H1 (cell line): ENCODE results near the gene HELQ. TPM values are rescaled to one million over a fixed set of nuclear protein-coding genes. Genes with fewer than 3 reads are reported as not detected.

ENCODE experiments used
- CTCF ChIA-PET: fragments of 300-600 bp; sonication (Branson Sonifier 250); formaldehyde crosslinking; loops from one replicate; lab custom pipeline; 2021; ENCODE audit not compliant: partially characterized antibody; lab: Charles Lee
- POLR2A ChIA-PET: fragments of 300-600 bp; sonication (Branson Sonifier 250); formaldehyde crosslinking; loops from one replicate; lab custom pipeline; 2021; ENCODE audit warnings: inconsistent platforms; ENCODE audit not compliant: partially characterized antibody; lab: Charles Lee
- DNase-seq, 2 experiments: peaks; one replicate each; pipeline versions ENCODE4 v3.0.0 to v3.0.0-alpha.2; 2010 to 2022; ENCODE audit warnings: low spot score in 2 of 2, low read depth in 1 of 2, mixed read lengths in 1 of 2
- FAIRE-seq: peaks from 2 replicates; lab custom pipeline; 2011; peaks lifted over from hg19 to GRCh38; lab: Jason Lieb, UNC
- H2AFZ ChIP-seq: 2 replicates; pipeline ENCODE4 v1.8.1; 2012; ENCODE audit warnings: low read length, inconsistent platforms
- H2AK5ac ChIP-seq: 2 replicates; pipeline ENCODE4 v1.6.1; 2013; ENCODE audit warnings: low read depth, low read length
- H2BK120ac ChIP-seq: replicated peaks from 2 replicates; pipeline ENCODE3; 2013; ENCODE audit warnings: low read depth, low read length, inconsistent platforms
- H2BK12ac ChIP-seq: 2 replicates; pipeline ENCODE4 v1.6.1; 2013; ENCODE audit warnings: low read depth, low read length
- H2BK15ac ChIP-seq: 2 replicates; pipeline ENCODE4 v1.6.1; 2013; ENCODE audit warnings: low read length
- H2BK20ac ChIP-seq: 2 replicates; pipeline ENCODE4 v1.6.1; 2013; ENCODE audit warnings: low read length
- H2BK5ac ChIP-seq: 2 replicates; pipeline ENCODE4 v1.6.1; 2013; ENCODE audit warnings: low read depth, low read length
- H3K14ac ChIP-seq: 2 replicates; pipeline ENCODE4 v1.6.1; 2013; ENCODE audit warnings: inconsistent platforms; ENCODE audit not compliant: insufficient read length
- H3K18ac ChIP-seq: 2 replicates; pipeline ENCODE4 v1.6.1; 2013; ENCODE audit warnings: low read length; ENCODE audit errors: extremely low read depth
- H3K23ac ChIP-seq: 2 replicates; pipeline ENCODE4 v1.6.1; 2013; ENCODE audit warnings: inconsistent platforms; ENCODE audit not compliant: insufficient read length
- H3K23me2 ChIP-seq: 2 replicates; pipeline ENCODE4 v1.6.1; 2013; ENCODE audit warnings: low read depth, low read length
- H3K27ac ChIP-seq: 2 replicates; pipeline ENCODE4 v1.6.1; 2011; ENCODE audit warnings: low read depth, low read length, inconsistent platforms
- H3K27me3 ChIP-seq, 4 experiments: replicated peaks in 1 of 4; 1 replicate in 1 of 4; 2 replicates in 3 of 4; pipeline versions ENCODE4 v1.6.1 to v1.8.1; 2011 to 2013; ENCODE audit warnings: low read length in 3 of 4, mild to moderate bottlenecking in 3 of 4, inconsistent platforms in 2 of 4, mixed read lengths in 2 of 4, moderate library complexity in 1 of 4; ENCODE audit not compliant: control insufficient read depth in 3 of 4, insufficient read depth in 3 of 4; ENCODE audit errors: extremely low read depth in 1 of 4
- H3K36me3 ChIP-seq, 4 experiments: 2 replicates each; pipeline versions ENCODE4 v1.6.1 to v1.8.1; 2011 to 2013; ENCODE audit warnings: mild to moderate bottlenecking in 4 of 4, low read length in 3 of 4, moderate library complexity in 2 of 4, control low read depth in 1 of 4, inconsistent platforms in 1 of 4; ENCODE audit not compliant: insufficient read depth in 4 of 4, control insufficient read depth in 2 of 4
- H3K4ac ChIP-seq: replicated peaks from 2 replicates; pipeline ENCODE3; 2013; ENCODE audit warnings: low read length, low read depth, mixed read lengths, inconsistent platforms; ENCODE audit not compliant: insufficient read length
- H3K4me1 ChIP-seq, 4 experiments: replicated peaks in 1 of 4; 1 replicate in 1 of 4; 2 replicates in 3 of 4; pipeline versions ENCODE4 v1.6.1 to v1.8.1; 2011 to 2013; ENCODE audit warnings: low read length in 3 of 4, inconsistent platforms in 2 of 4, mixed read lengths in 1 of 4; ENCODE audit not compliant: insufficient read depth in 4 of 4, control insufficient read depth in 3 of 4
- H3K4me2 ChIP-seq, 2 experiments: 2 replicates each; pipeline versions ENCODE4 v1.6.1 to v1.8.1; 2011 to 2013; ENCODE audit warnings: low read depth in 2 of 2, low read length in 2 of 2, control low read depth in 1 of 2, inconsistent platforms in 1 of 2, mild to moderate bottlenecking in 1 of 2; ENCODE audit not compliant: insufficient read depth in 1 of 2
- H3K4me3 ChIP-seq, 4 experiments: fragments of 200-600, 300-600 bp in 1 of 4; sonication (generic), shearing (Covaris generic), sonication (Bioruptor Twin) in 1 of 4; 2 replicates each; pipeline versions ENCODE4 v1.5.1 to v1.8.1; 2011 to 2016; ENCODE audit warnings: low read length in 4 of 4, low read depth in 3 of 4, control low read depth in 2 of 4, inconsistent platforms in 2 of 4, mild to moderate bottlenecking in 2 of 4, mixed read lengths in 1 of 4, moderate library complexity in 1 of 4; ENCODE audit not compliant: insufficient read depth in 2 of 4; ENCODE audit errors: extremely low read depth in 1 of 4
- H3K56ac ChIP-seq: replicated peaks from 2 replicates; pipeline ENCODE3; 2013; ENCODE audit warnings: low read depth, mild to moderate bottlenecking, mixed read lengths, low read length, inconsistent platforms; ENCODE audit not compliant: insufficient read length
- H3K79me1 ChIP-seq: 2 replicates; pipeline ENCODE4 v1.6.1; 2013; ENCODE audit warnings: low read depth, low read length, control low read depth
- H3K79me2 ChIP-seq, 2 experiments: 2 replicates each; pipeline versions ENCODE4 v1.6.1 to v1.8.1; 2012 to 2013; ENCODE audit warnings: low read length in 2 of 2, mild to moderate bottlenecking in 2 of 2, inconsistent platforms in 1 of 2; ENCODE audit not compliant: insufficient read depth in 2 of 2, control insufficient read depth in 1 of 2
- H3K9ac ChIP-seq, 4 experiments: replicated peaks in 1 of 4; 1 replicate in 1 of 4; 2 replicates in 3 of 4; pipeline versions ENCODE4 v1.6.1 to v1.8.1; 2011 to 2013; ENCODE audit warnings: low read depth in 3 of 4, low read length in 3 of 4, control low read depth in 2 of 4, mild to moderate bottlenecking in 2 of 4, moderate library complexity in 2 of 4, inconsistent platforms in 1 of 4; ENCODE audit errors: extremely low read depth in 1 of 4
- H3K9me3 ChIP-seq, 2 experiments: 2 replicates each; pipeline versions ENCODE4 v1.6.1 to v1.8.1; 2012 to 2013; ENCODE audit warnings: mild to moderate bottlenecking in 2 of 2, moderate library complexity in 2 of 2, control low read depth in 1 of 2, inconsistent platforms in 1 of 2, low read depth in 1 of 2, low read length in 1 of 2, mixed read lengths in 1 of 2; ENCODE audit not compliant: insufficient read depth in 2 of 2
- H4K20me1 ChIP-seq, 2 experiments: replicated peaks in 1 of 2; 2 replicates each; pipeline versions ENCODE3 to v1.8.1; 2011 to 2013; ENCODE audit warnings: inconsistent platforms in 2 of 2, low read length in 2 of 2, mild to moderate bottlenecking in 1 of 2; ENCODE audit not compliant: insufficient read depth in 2 of 2, control insufficient read depth in 1 of 2
- H4K5ac ChIP-seq: 2 replicates; pipeline ENCODE4 v1.6.1; 2013; ENCODE audit warnings: low read length, low read depth, mixed read lengths, inconsistent platforms; ENCODE audit not compliant: insufficient read length
- H4K8ac ChIP-seq: 2 replicates; pipeline ENCODE4 v1.8.0; 2013; ENCODE audit warnings: mild to moderate bottlenecking, moderate library complexity, low read length, inconsistent platforms; ENCODE audit not compliant: insufficient read depth; ENCODE audit errors: extremely low read depth
- H4K91ac ChIP-seq: replicated peaks from 2 replicates; pipeline ENCODE3; 2013; ENCODE audit warnings: low read length, mixed read lengths, inconsistent platforms; ENCODE audit not compliant: insufficient read length
- ASH2L ChIP-seq: fragments of 200-600, 300-600 bp; sonication (generic); IDR thresholded peaks from one replicate; pipeline ENCODE4 v1.7.1; 2017; ENCODE audit warnings: low read length
- BCL11A ChIP-seq, 2 experiments: IDR thresholded peaks; one replicate each; pipeline ENCODE4 v1.6.1; 2011; ENCODE audit warnings: low read depth in 2 of 2, low read length in 2 of 2, mild to moderate bottlenecking in 2 of 2
- CHD2 ChIP-seq: IDR thresholded peaks from 2 replicates; pipeline ENCODE4 v1.6.1; 2012; ENCODE audit warnings: low read length, improper control_type of control experiment
- CTBP2 ChIP-seq: IDR thresholded peaks from 2 replicates; pipeline ENCODE4 v1.7.0; 2011; ENCODE audit warnings: borderline replicate concordance, mild to moderate bottlenecking, moderate library complexity, mixed read lengths, low read length; ENCODE audit not compliant: insufficient read depth, insufficient read length
- GABPA ChIP-seq: IDR thresholded peaks from 2 replicates; pipeline ENCODE4 v1.6.1; 2011; ENCODE audit warnings: mild to moderate bottlenecking, low read length, moderate library complexity, borderline replicate concordance; ENCODE audit not compliant: insufficient read depth
- NANOG ChIP-seq: IDR thresholded peaks from 2 replicates; pipeline ENCODE4 v1.6.1; 2011; ENCODE audit warnings: low read length, low read depth, mild to moderate bottlenecking, inconsistent platforms; ENCODE audit not compliant: insufficient read depth, poor library complexity, severe bottlenecking
- POLR2AphosphoS5 ChIP-seq: IDR thresholded peaks from 2 replicates; pipeline ENCODE4 v1.6.1; 2011; ENCODE audit warnings: low read depth, low read length
- SIRT6 ChIP-seq: IDR thresholded peaks from one replicate; pipeline ENCODE4 v1.7.1; 2012; ENCODE audit warnings: low read length, inconsistent platforms
- SIX5 ChIP-seq: IDR thresholded peaks from 2 replicates; pipeline ENCODE4 v1.6.1; 2011; ENCODE audit warnings: mild to moderate bottlenecking, low read depth, low read length
- TAF1 ChIP-seq: IDR thresholded peaks from 2 replicates; pipeline ENCODE4 v1.6.1; 2011; ENCODE audit warnings: mild to moderate bottlenecking, low read depth, low read length
- TCF12 ChIP-seq: IDR thresholded peaks from 2 replicates; pipeline ENCODE4 v1.6.1; 2011; ENCODE audit warnings: low read depth, mild to moderate bottlenecking, low read length
- ZNF274 ChIP-seq: IDR thresholded peaks from 2 replicates; pipeline ENCODE4 v1.7.0; 2012; ENCODE audit warnings: low read length, borderline replicate concordance; ENCODE audit errors: extremely low read depth
- WGBS, 2 experiments: shearing (Covaris generic) in 1 of 2; methylation state at CpG; one replicate each; pipeline versions ENCODE4 v1.1.6 to v1.1.7; 2013 to 2015; ENCODE audit warnings: low lambda C conversion rate in 2 of 2, mixed read lengths in 2 of 2, inconsistent platforms in 1 of 2, low coverage in 1 of 2, missing lambda C conversion rate in 1 of 2; ENCODE audit not compliant: insufficient replicate concordance in 2 of 2, insufficient coverage in 1 of 2, insufficient read length in 1 of 2; ENCODE audit errors: extremely low coverage in 1 of 2, missing lambda C conversion rate in 1 of 2; 5-methylcytosine and 5-hydroxymethylcytosine counted together
- polyA plus RNA-seq, 7 experiments: library from polyadenylated mRNA; depleted of rRNA in 3 of 7; stranded (reverse) in 5 of 7; unstranded in 2 of 7; fragments of >200 nt in 5 of 7; fragments of 200-250 nt in 2 of 7; gene quantifications; 1 replicate in 5 of 7; 2 replicates in 1 of 7; 4 replicates in 1 of 7; pipeline versions ENCODE4 v1.2.1 to v1.2.3, GENCODE V29; 2011 to 2013; ENCODE audit warnings: missing spikeins in 2 of 7, mixed read lengths in 2 of 7
- total RNA-seq: library from RNA; stranded (reverse); fragmentation: NEBNext Ultra II Directional; extraction: Animal tissue kit (Norgen Biotek cat#: 25700); gene quantifications from 2 replicates; pipeline ENCODE4 v1.2.1, GENCODE V29; 2021

Gene HELQ
- total and polyA plus RNA-seq, 2 of the 8 experiments (the other 6 are each of a cell fraction or from before 2014, with no cell fraction given): 4.7 to 9.0 TPM

DNA sequence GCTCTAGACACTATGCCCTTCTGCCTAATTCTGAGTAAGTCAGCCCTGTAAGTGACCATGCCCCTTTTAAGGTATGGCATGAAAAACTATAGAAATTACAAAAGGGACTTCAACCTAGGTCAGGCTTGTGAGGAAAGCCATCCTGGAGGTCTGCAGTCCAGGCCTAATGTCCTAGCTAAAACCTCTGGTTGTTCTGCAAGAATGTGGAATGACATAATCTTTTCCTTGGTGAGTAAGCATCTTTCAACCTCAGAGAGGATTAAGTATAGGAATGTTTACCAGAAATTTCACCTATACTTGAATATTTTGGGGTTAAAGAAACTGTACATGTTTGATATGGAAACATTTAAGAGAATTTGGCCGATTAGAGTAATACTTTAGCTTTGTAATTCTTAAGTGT, 97.2 kb downstream of the HELQ start:
- no peak overlapping the region for H4K91ac ChIP-seq
- H3K9ac ChIP-seq: no peak overlapping the region
- no peaks in the 10 kb centered on the region for H3K23me2 ChIP-seq
- no peak overlapping the region for H3K4ac ChIP-seq
- ChIA-PET POLR2A (interaction anchor here (1.1 kb wide), 1 partner anchor 458 kb away, joined by 4 read pairs; the partner anchor contains the start of gene THAP9), CTCF (interaction anchor here (0.7 to 1.2 kb wide), 2 partner anchors 32 to 77 kb away, joined by 3 read pairs; no protein-coding TSS in a partner anchor)
- H3K79me1 ChIP-seq: no peaks in the 10 kb centered on the region
- H3K14ac ChIP-seq: no peak overlapping the region
- no peak overlapping the region for H3K4me2 ChIP-seq
- no peak overlapping the region for H2AK5ac ChIP-seq
- WGBS, 2 experiments: 90% methylated on average over 1 of the region's 1 CpG; no CpG with 5 or more reads in 1 of the 2 experiments
- H3K4me3 ChIP-seq: no peak overlapping the region
- H3K79me2 ChIP-seq: no peaks in the 10 kb centered on the region
- no peak overlapping the region for H2BK120ac ChIP-seq
- no peak overlapping the region for H2BK20ac ChIP-seq
- H3K27ac ChIP-seq: no peak overlapping the region
- H4K20me1 ChIP-seq: no peaks in the 10 kb centered on the region
- H2BK12ac ChIP-seq: no peak overlapping the region
- no peak for DNase-seq
- no peak overlapping the region for H4K5ac ChIP-seq
- no peak overlapping the region for H2AFZ ChIP-seq
- no peak overlapping the region for H3K56ac ChIP-seq
- no peak for TF ChIP-seq TAF1
- no peak for TF ChIP-seq ZNF274
- no peak for TF ChIP-seq ASH2L
- TF ChIP-seq SIX5: no peak
- TF ChIP-seq POLR2AphosphoS5: no peak
- TF ChIP-seq GABPA: no peak
- no peak for TF ChIP-seq NANOG
- no peak for TF ChIP-seq TCF12
- no peak for TF ChIP-seq BCL11A (IDR thresholded peaks at IDR 0.05; ENCODE audit: low read depth in 2 of 2, low read length in 2 of 2)
- no peak for TF ChIP-seq CTBP2
- TF ChIP-seq CHD2: no peak
- TF ChIP-seq SIRT6: no peak
- peaks cover 0 to 3% of the 10 kb centered on the region in 2 experiments; a peak in 1 of 4 replicates for H3K9me3 ChIP-seq
- H3K27me3 ChIP-seq: no peaks in the 10 kb centered on the region
- H2BK5ac ChIP-seq: no peak overlapping the region
- FAIRE-seq: no peak
- H4K8ac ChIP-seq: no peak overlapping the region
- H2BK15ac ChIP-seq: no peak overlapping the region
- peaks cover 0 to 7% (median 1%) of the 10 kb centered on the region in 4 experiments; a peak in 3 of 7 replicates for H3K4me1 ChIP-seq
- no peak overlapping the region for H3K18ac ChIP-seq
- H3K23ac ChIP-seq: no peak overlapping the region
- no peaks in the 10 kb centered on the region for H3K36me3 ChIP-seq
